Fibroblast of the conjunctiva (primary cell): ENCODE measurements around the gene IL3.

Source experiments
- DNase-seq: peaks from one replicate; pipeline ENCODE4 v3.0.0-alpha.2; 2010; ENCODE audit warnings: low read depth

Gene IL3, protein sequence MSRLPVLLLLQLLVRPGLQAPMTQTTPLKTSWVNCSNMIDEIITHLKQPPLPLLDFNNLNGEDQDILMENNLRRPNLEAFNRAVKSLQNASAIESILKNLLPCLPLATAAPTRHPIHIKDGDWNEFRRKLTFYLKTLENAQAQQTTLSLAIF

DNA sequence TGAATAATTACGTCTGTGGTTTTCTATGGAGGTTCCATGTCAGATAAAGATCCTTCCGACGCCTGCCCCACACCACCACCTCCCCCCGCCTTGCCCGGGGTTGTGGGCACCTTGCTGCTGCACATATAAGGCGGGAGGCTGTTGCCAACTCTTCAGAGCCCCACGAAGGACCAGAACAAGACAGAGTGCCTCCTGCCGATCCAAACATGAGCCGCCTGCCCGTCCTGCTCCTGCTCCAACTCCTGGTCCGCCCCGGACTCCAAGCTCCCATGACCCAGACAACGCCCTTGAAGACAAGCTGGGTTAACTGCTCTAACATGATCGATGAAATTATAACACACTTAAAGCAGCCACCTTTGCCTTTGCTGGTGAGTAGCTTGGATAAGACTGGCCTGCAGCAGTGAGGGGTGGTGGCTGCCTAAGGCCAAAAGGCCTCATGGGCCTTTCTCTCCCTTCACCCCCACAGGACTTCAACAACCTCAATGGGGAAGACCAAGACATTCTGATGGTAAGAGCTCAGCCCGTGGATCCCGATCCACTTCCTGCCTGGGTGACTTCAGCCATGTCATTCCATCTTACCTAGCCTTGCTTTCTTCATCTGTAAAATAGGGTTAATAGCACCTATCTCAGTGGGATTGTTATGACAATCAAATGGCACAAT, at the start of gene IL3:
IL3 (plus strand) TSS at position 155 of the 661 bp plus-strand sequence; CDS start at position 207, 52 bp downstream.
- no peak for DNase-seq

DNA sequence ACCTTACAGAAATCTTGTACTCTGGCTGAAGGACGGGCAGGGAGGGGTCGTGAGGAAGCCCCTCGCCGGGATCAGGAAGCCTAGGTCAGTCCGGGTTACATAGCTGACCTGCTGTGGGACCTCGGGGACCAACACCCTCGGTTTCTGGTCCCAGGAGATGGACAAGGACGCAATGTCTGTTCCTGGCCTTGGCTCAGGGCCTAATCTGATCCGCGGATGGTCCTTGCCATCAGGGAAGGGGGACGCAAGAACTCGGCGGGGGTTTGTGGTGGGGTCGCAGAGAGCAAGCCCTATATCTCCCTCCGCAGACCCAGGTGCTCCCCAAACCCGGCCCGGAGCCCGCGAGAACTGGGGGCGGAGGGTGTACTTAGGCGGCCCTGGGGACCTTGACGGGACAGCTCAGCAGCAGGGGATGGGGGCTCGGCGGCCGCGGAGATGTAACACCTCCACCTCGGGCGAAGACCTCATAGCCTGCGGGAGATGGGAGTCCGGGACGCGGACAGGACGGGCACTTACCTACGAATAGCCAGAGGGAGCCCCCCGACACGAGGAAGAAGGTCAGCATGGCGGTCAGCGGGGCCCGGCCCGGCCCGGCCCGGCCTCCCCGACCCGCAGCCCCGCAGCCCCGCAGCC, 49.4 kb upstream of the IL3 start:
- no peak for DNase-seq

DNA sequence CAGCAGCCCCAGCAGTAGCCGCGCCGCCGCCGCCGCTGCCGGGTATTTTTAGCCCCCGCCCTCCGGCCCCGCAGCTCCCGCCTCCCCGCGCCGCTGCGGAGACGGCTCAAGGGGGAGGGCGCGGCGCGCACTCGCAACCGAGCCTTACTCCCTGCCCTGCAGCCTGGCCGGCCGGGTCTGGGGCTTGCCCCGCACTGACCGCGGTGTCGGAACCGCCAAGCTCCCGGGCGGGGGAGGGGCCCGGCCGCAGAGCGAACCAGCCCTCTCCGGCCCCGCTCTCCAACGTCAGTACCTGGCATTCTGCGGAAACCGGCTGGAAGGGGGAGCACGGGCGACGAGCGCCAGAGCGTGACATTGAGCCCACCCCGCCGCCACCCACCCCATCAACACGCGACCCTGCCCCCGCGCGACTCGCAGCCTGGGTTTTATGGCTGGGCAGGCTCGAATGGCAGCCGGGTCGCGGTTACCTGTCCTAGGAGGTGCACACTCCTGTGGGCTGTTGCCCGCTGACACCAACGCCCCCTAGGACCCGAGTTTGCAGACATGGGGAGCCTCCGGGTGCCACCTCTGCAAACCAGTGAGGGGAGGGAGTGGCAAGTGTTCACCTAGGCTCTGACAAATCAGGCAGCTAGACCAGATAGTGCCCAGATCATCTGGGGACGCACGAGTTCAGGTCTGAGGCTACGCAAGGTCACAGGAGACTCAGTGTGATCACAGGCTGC, 48.7 kb upstream of the IL3 start, which contains the start of gene ACSL6:
ACSL6 (minus strand) TSS at position 37 of the 722 bp plus-strand sequence. CDS start 105 bp downstream, outside the sequence.
- no peak for DNase-seq

DNA sequence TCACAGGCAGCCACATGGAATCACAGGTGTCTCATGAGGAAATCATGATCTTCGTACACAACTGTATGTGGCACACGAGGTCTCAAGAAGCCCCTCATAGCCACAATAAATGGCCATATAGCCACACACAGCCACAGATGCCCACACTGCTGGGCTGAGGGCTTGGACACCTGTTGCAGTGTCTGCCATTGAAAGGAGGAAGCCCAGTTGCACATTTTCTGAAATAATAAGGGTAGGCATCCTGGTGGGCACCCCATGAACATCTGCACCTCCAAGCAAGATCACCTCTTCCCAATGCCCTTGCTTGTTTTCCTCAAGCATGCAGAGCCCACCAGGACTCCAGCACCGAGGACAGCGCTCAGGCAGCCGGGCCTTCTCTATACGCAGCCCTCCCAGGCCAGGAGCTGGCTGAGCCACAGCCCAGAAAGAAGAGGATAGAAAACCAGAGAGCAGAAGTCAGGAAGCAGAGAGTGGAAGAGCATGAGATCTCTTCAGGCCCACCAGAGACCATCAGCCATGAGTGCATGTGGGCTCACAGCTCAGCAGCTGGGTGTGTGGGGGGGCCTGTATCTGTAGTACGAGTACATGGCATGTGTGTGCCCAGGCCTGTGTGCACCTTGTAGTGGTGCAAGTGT, 48.0 kb upstream of the IL3 start:
- peak; percentile 14 for DNase-seq

DNA sequence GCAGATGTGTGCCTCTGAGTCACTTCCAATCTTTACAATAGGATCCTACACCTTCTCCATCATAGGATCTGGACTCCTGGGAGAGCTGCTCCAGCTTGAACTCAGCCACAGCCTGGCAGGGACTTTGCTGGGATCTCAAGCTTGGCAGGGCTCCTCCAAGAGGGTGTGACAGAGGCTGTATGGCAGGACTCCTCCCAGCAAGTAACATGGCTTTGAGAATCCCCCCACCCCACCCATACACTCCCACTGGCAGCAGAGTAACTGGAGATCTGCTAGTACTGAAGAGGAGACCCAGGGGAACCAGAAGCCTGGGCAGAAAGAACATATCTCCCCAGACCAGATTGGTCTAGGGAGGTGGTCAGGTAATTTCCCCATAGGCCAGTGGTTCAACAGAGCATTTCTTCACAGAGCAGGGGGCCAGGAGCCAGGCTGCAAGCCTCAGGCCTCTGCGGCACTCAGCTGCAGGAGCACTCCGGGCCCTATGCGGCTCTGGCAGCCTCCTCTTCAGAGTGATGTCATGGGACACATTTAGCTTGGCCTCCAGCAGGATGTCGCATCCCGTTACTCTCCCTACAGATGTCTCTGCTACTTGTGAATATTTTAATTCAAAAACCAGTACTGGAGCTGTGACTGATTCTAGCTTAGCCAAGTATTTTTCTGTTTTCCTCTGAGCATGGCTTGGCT, 47.3 kb upstream of the IL3 start:
- no peak for DNase-seq

DNA sequence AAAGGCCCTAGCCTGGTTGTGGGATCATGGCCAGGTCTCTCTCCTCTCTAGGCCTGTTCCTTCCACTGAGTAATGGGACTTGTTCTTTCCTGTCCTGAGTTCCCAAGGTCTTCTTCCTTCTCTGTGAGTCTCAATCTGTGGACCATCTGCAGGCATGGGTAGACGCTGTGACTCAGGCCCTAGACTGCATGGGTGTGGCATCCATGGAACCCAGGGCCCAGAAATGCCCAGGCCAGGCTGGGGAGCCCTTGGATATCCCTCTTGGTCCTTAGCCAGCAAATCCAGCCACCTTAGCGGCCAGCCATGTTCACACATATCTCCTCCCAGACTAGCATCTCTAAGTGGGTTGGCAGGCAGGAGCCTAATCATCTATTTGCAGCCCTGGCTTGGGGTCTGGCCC, 46.7 kb upstream of the IL3 start:
- DNase-seq: no peak

DNA sequence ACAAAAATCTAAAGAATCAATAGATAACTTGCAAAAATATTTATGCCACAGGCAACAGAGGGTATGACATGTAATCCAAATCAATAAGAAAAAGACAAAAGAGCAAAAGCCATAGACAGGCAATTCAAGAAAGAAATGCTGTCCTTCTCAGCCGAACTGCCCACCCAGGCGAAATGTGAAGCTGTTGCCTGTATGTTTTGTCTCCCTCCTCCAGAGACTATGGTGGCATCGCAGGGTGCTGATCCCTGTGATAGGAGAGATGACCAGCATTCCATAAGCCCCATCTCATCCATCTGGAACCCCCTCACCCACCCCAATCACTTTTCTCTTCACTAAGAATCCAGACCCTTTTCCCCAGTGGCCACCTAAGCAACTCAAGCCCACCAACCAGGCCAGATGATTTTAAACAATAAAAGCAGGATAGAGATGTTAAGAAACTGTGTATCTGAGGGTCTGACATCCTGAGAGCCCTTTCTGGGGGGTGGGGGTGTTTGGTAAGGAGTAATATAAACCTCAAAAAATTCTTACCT, 43.7 kb upstream of the IL3 start:
- no peak for DNase-seq

DNA sequence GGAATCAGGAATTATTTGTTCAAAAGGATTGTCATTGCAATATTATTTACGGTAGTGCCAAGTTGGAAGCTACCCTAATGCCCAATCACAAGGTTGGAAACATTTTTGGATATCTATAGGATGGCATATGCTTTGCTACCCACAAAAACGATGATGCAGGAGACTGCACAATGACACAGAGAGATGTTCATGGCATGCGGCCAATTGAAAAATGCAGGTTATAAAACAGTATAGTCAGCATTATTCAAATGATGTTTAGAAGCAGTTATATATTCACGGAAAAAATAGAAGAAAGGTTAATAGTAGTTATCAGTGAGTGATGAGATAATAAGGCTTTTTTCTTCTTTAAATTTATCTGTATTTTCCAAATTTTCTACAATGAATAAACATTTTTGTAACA, 43.1 kb upstream of the IL3 start:
- no peak for DNase-seq

DNA sequence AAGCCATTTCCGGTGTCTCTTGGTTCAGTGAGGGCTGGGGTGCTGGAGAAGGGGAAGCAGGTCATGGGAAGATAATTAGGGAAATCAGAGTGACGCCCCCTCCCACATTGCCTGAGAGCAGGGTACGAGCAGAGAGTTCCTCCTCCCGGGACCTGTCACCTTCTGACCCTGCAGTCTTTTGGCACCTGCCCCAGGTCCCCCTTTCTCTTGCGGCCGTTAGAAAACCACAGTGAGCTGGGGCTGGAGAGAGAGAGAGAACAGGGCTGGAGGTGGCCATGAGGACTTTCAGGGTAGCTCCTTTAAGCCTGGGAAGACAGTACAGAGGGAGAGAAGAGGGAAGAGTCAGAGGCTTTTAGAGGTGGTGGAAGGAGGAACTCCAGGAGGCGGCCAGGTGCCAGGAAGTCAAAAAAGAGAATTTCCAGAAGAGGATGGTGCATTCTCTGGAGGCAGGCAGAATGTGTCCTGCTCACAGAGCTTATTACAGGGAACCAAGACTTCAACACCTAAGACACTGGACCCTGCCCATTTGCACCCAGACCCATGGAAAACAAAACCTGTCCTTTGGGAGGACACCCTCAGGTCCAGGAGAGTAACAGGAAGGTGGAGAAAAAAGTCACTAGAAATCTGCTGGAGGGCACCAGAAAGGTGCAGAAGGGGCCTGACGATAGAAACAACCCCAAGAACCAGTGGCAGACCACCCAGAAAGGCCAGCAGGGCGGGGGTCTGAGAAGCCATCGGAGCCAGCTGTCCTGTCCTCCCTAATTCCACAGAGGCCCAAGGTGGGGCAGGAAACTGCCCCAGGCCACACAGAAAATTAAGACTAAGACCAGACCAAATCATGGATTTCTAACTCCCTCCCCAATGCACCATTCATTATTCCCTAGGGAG, 42.5 kb upstream of the IL3 start:
- DNase-seq: no peak

DNA sequence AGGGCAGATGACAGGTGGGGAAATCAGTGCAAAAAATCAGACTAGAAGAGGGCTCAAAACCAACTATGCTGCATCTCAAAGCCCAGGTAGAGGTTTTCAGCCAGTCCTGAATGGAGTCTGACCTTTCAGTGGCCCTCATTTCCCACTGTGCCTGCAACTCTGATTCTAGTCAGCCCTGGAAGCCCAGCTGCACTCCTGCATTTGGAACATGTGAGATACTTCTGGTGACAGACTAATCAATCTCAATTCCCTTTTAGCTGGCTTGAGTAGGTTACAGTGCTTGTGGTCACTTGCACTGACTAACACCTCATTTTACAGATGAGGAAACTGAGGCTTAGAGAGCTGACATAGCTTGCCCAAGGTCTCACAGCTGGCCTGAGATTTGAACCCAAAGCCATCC, 41.1 kb upstream of the IL3 start:
- no peak for DNase-seq

DNA sequence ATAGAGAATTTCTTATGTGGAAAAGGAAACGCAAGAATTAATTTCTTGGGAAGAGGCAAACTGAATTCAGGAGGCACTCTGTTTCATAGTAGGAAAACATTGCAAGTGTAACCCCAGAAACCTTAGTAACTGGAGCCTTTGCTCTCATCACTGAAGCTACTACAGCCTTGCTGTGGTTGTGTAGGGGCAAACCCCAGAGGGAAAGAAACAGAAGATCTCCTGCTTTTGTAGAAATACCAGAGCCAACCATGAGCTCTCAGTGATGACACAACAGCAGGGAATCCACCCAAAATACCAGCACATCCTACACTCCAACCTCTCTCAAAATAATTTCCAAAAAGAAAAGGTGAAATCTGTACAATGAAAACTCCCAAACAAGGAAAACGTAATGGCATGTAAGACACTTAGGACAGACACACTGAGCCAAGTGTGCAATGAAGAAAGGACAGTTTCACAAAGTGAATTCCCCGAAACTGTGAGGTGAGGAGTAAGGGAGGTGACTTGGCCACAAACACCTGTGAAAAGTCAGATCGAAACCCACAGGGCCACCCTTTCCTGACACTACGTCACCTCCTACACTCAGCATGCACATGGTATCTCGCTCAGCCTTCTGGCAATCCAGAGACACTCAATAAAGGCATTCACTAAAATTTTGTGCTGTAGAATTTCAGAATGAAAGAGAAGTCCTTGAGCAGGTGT, 40.4 kb upstream of the IL3 start:
- no peak for DNase-seq

DNA sequence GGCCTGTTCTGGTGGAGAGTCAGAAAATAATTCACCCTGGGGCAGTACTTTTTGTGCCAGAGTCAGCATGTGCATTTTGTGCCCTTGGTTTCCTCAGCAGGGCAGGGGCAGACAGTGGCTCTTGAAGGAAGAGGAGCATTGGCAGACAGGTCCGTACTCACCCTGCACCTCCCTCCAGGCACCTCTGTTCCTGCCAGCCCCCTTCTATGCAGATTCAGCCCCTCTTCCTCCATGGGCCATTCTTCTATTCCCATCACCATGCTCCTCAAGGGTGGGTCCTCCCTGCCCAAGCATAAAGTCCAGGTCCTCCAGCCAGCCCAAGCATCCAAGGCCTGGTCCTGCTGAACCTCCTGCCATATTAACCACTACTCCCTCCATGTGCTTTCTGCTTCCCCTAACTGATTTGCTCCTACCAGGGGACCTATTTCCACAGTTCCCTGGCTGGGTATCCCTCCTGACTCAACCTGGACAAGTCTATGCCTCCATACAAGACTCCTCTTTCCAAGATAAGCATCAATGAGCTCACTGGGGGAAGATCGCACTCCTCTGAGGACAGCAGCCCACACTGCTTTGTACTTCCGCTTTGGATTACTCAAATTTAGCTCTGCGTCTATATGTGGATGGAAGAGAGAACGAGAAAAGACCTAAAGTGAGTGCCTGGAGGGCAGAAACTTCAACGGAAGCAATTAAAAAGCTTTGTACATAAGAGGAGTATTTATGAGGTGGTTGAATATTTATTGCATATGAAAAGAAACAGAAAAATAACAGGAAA, 39.7 kb upstream of the IL3 start:
- no peak for DNase-seq

DNA sequence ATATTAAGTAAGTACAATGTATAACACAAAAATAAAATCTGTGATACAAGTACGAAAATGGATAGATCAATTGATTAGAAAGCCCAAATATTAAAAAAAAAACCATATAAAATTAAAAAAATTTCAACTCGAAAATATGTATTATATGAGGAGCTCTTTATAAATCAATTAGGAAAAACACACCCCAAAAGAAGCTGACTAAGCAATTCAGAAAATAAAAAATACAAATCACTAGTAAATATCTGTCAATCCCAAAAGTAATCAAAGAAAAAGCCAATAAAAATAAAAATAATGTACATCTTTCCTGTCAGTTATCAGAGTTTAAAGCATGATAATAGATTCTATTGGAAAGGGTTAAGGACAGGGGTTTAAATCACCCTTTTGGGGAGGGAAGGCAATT, 38.8 kb upstream of the IL3 start:
- no peak for DNase-seq

DNA sequence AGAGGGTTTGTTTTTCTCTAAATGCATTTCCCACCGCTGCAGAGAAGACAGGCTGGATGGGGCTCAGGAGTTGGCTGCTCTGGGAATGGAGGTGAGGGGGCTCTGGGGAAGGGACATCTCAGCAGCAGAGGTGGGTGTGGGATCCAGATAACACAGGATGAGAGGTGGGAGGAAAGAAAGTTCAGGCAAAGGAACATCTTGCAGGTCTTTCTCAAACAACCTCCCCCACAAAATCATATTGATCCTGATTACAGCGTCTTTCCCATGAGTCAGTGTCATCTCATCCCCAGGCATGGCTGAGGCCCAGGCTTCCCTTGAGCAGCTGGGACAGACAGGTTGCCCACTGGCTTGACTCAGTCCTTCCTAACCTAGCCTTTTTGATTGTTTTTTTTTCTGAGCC, 37.7 kb upstream of the IL3 start:
- no peak for DNase-seq

DNA sequence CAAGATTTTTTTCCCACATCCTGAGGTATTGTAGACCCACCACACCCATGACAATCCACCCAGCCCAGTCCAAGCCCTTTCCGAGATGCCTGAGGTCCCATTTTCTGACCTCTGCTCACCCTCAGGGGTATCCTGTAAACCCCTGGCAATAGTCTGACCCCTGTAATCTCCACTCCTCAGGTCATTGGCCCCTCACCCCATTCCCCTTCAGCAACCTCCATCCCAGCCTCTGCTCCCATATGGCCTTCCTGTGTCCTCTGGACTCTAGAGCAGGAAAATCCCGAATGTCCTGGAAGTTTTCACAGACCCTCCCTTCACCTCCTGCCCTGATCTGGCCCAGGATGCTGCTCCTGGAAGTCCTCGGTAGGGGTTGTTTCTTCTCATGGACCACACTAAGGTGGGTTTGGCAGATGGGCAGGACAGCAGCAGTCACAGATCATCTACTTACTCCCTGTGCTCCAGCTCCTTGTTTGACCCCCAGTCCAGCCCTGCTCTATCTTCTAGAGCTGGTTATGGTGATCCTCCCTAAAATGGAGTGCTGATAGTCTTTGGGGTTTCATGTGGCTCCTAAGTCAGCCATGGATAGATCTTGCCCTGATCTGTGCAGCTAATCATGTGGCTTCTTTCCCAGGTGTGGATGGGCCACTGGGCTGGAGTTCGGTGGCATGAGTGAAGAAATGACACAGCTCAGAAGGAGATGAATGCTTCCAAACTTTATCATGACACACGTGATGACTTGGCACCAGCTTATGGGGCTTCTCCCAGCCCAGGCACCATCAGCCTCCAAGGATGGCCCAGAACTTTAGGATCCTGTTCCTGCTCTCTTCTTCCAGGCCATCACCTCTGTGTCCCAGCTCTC, 37.0 kb upstream of the IL3 start:
- DNase-seq: no peak

DNA sequence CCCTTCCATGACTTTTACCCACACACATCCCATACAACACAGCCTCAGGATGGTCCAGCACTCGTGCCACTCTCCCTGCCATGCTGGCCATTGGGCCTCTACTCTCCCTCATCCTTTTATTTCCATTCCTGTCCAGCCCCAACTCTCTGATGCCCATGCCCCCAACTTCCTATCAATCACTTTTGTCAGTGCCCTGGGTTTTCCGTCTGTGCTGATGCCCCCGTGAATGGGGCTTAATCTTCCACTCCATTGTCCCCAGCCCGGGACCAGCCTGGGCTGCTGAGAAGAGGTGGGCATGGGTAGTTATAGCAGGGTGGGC, 36.4 kb upstream of the IL3 start:
- DNase-seq: no peak

DNA sequence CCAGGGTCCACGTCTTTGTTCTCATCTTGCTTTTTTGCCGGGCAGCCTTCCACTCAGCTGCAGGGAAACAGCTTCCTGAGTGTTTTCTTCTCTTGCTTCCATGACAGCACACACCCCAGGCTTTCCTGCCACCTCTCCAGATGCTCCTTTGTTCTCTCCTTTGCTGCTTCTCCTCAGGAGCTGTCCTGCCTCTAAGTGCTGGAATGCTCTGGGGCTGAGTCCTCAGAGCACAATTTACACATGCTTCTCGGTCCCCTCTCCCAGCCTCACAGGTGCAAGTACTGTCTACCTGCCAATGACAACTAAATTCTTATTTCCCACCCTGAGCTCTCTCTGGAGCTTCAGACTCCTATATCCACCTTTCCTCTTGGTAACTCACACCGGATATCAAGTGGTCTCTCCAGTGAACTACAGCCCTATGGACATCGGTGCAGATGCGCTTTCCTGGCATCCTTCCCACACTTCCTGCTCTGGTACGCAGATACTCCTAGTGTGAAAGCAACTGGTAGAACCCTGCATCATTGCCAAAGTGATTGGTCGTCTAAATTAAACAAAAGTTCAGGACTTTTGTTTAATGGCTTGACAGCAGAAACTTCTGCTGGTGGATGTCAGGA, 35.6 kb upstream of the IL3 start:
- DNase-seq: no peak

DNA sequence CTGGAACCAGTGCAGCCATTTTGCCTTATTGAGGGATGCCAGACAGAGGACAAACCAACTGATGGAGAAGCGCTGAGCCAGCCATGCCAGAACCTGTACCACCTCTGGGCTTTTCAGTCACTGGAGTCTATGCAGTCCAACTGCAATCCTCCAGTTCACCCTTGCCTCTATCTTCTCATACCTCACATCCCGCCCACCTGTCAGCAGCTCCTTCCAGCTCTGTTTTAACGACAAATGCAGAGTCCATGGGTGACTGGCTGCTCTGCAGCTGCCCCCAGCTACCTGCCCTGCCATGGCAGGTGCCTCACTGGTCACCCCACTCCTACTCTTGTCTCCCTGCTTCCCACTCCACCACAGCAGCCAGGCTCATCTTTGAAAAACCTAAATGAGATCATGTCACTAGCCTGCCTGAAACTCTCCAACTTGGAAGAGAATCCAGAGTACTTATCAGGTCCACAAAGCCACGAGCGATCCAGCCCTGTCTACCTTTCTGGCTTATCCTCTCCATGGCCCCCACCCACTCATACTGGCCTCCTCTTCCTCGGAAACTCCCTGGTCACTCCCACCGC, 35.0 kb upstream of the IL3 start:
- no peak for DNase-seq
